NOMO-1 (cell line): ENCODE data around the gene KLHL29.

ENCODE experiments used
- DNase-seq, 2 experiments: peaks; one replicate each; lab custom pipeline; 2025; ENCODE audit not compliant: unreplicated experiment in 2 of 2; lab: John Stamatoyannopoulos, UW

Gene KLHL29

DNA sequence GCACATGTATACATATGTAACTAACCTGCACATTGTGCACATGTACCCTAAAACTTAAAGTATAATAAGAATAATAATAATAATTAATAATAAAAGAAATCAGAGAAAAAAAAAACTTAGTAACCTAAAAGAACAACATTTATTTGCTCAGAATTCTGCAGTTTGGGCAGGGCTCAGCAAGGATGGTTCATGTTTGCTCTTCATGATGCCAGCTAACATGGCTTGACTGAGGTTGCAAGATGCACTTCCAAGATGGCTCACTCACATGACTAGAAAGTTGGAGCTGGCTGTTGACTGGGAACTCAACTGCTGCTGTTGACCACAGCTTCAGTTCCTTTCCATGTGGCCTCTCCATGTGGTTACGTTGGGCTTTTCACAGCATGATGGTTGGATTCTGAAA lies 56.4 kb downstream of the KLHL29 start:
- DNase-seq = no peak

DNA sequence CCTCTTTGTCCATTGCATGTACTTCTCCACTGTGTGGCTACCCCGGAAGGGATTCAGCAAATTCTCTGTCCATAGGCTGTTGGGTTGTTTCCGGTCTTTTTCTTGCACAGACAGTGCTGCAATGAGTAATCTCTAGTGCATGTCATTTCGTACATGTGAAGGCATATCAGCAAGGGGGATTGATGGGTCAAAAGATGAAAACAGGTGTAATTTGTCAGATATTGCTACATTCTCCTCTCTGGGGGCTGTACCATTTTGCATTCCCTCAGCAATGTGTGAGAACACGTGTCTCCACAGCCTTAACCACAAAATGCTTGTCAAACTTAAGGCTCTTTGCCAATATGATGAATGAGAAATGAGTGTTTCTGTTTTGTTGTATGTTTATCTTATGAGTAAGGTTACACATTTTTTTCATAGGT lies 60.5 kb downstream of the KLHL29 start:
- DNase-seq = no peak

DNA sequence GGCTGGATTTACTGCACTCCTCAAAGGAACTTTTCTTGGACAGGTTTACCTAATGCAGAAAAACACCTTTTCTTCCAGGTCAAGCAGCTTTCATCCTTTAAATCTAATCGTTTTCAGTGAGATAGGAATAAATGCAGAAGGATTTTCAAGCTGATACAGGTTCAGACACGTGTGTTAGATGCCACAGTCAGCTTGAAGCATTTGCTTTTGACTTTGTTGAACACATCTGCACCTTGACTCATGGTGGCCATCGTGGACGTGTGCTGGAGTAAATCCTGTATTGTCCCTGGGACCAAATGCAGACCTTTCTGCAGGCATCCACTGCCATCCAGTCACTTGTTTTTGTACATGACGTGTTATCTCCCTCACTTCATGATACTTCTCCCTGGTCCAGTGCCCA lies 61.9 kb downstream of the KLHL29 start:
- no peak for DNase-seq

DNA sequence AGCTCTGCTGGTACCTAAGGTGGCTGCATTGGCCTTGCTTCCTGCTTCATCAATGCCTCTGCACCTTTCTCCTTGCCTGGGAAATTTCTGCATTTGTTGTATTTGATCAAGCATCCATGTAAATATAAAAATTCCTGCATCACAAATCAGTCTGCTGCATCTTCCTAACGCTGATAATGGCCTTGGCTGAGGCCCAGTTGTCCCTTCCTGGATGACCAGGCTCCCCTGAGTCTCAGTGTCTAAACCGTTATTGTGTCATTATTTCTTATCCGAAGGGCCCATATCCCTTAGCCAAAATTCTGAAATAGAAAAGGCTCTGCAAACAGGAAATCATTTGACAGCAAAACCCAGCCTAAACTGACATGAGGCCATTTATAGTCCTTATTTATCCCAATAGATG lies 62.4 kb downstream of the KLHL29 start:
- no peak for DNase-seq

DNA sequence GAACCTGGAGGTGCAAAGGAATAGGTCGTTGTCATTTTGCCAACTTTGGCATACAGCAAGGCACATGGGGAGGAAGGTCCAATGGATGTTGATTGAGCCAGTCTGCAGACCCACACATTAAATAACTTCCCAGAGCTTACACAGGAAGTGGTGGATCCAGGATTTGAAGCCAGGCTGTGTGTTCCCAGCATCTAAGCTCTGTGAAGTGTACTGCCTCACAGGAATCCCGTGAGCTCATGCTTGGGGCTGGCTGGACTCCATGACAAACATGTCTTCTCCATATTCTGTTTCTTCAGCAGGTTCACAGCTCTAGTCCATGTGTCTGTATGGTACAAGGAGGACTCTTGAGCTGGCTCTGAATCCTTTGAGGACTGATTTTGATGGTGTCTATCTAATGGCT lies 63.9 kb downstream of the KLHL29 start:
- no peak for DNase-seq

DNA sequence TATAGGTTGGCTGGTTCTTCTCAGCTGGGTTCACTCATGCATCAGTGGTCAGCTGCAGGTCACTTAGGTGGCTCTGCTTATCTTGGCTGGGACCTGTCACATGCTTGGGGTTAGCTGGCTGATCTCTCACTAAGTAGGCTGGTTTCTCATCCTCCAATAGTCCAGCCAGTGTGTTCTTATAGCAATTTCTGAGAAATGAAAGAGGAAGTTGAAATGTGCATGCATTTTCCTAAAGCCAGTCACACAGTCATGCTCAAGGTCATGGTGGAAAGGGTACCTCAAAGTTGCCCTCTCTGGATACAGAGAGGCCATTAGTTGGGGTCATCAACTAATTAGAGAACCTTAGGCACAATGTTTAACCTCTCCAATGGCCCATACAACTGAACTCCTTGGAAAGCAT lies 64.4 kb downstream of the KLHL29 start:
- peak; percentile 56 to 79 for DNase-seq

DNA sequence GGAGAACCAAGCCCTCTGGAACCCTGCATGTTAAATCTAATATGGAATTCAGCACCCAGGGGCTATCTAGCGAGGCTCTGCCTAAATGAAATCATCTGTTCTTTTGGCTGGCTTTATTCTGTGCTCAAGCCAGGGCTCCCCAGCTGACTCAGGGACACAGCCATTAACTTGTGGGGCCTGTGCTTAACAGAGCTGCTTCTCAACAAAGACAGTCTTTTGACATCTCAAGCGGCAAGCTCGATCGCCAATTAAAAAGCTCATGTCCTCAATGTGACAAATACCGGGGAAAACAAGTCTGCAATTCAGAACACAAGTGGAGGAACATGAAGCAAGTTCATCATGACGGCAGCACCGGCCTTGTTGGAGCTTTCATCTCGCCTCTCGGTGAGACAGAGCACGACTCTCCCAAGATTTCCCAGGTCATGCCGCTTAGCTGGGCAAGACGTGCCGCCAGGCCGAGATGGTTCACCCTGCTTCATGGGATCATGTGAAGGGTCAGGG lies 64.9 kb downstream of the KLHL29 start:
- no peak for DNase-seq

DNA sequence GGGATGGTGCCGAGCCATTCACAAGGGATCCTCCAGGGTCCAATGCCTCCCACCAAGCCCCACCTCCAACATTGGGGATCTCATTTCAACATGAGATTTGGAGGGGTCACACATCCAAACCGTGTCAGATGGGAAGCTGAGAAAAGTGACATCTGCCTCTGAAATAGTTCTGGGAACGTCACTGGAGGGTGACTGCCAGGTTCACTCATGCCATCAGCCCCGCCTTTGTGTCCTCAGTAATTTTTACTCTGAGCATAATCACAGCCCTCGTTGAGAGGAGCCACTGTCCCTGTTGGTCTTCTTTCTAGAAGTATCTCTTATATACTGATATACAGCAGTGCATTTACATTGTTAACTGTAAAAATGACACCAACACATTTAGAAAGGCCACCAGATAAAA lies 67.4 kb downstream of the KLHL29 start:
- no peak for DNase-seq

DNA sequence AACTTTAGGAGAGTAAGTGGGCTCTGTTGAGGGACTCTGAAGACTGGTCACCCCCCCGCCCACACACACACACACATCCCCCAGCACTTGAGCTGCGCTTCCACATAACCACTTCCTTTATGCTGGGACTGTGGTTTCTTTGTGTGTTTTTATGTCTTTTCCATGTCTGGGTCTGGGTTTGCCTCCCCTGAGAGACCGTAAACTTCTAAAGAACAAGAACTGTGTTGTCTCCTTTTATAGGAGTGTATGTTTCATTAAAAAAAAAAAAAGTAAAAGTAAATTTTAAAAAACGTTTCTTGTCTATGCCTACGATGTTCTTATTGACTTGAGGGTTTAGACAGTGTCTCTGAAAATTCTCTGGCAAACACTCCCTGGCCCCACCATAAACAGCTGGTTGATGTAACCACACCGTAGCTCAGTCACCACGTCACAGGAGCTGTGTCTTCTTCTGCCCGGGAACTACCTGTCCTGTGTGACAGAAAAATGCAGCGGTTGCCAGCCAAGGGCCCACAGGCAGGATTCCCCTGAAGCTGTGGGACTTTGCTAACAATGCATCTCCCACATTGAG lies 68.0 kb downstream of the KLHL29 start:
- DNase-seq = peak; percentile 31 to 43

DNA sequence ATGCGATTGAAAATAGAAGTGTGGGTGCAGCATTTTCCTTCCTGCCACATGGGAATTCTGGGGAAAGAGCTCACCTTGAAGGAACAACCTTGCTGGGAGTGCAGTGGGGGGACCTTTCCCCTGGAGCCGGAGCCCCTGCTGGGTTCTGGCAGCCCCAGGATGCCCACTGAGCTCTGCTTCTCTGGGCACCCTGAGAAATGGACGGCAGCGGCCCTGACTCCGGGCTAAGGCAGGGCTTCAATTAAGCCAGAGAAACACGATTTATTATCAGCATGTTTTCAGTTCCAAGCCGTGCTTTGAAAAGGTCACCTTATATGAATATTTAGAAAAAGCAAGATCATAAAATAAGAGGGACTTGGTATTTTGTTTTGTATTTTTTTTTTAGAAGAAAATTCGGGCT lies 68.5 kb downstream of the KLHL29 start:
- DNase-seq = no peak

DNA sequence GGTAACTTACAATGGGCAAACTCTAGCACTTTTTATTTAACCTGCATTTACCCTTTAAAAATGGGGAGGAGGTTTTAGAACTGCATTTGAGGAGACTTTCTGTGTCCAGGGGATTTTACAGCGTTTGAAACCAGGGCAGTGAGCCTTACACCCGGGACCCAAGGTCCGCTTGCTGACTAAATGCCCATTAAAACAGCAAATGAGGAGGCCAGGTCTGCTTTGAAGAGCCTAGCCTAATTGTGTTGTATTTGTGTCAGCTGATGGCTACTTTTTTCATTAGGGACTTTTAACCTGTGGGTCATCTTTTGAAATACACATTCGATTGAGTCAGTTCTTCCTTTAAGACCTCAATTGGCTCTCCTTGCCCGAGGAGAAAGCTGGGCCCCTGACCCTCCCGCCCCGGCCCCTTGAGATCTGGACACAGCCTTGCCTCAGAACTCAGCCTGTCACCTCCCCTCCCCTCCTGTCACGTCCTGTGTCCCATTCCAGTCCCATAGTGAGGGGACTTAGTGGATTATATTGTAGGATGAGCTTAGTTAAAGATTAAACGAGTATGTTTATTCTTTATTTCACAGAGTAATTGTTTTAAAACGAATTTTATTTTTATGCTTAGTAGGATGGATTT lies 69.0 kb downstream of the KLHL29 start:
- DNase-seq = no peak

DNA sequence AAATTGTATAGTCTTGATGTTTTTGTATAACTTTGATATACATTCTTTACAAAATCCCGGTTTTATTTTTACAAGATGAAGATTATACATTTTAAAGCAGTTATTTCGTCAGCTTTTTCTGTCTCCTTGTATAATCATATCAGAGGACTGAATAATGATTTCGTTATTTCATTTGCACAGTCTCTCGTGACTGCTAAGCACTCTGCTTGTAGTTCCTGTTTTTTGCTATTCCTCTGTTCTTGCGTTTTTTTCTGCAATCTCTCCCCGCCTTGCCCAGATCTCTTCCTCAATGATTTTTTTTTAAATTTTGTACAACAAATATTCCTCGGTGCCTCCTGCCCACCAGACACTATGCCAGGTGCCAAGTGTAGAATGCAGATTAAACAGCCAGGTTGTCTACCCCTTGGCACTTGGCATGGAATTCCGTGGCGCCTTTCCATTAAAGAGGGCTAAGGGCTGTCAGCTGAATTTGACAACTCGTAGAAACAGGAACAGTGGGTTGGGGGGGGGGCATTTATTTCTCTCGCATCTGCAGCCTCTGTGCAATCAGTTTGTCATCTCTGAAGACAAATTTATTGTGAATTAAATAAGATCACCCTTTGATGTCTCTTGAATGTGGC lies 69.6 kb downstream of the KLHL29 start:
- peak; percentile 58 to 72 for DNase-seq

DNA sequence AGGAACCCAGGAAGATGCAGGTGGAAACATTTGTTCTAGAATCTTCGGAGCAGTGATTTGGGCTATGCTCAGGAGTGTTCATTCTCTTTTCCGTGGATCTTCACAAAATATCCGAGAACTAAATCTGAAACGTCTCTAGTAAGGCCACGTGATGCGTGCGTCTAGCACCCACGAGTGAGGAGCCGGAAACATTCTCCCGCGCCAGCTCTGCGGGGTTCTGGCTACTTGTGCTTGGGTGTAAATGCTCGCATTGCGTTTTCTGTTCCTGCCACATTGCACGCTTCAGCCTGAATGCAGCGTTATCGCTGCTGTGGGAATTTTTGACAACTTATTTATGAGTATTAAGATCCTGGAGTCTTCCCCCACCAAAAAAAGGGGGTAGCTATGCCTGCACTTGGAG lies 71.4 kb downstream of the KLHL29 start:
- no peak for DNase-seq

DNA sequence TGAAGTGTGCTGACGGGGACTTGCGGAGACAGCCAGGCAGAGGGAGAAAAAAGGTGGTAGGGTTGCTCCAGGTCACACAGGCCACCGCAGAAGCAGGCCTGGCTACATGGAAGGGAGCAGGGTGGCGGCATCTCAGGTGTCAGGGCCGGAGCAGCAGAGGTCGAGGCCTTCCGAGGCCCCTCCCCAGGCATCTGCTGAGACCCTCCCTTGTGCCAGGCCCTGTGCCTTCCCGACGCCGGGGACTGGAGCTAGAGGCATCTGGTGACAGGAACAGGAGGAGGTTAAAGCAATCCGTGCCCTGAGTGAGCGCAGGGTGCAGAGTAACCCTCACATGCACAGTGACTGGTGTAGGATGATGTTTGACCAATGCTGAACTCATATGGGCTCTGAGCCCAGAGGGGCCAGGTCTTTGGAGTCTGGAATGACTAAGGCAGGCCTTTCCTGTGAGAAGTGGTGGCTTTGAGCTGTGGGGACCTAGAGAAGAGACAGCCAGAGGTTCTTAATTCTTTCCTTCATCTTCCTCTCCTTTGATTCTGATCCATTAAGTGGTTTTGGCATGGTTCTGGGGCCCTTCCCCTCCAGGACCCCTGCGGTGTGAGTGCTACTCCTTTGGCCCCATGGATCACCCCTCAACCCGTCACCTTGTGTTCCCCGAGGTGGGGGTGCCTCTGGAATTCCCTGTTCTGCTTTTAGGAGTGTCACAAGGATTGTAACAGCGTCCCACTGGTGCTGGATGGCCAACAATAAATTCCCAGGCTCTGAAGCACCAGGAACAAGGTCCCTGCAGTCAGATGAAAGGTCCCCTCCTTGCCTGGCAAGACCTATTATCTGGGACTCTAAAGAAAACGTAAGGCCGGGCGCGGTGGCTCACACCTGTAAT lies 72.1 kb downstream of the KLHL29 start:
- DNase-seq = no peak

DNA sequence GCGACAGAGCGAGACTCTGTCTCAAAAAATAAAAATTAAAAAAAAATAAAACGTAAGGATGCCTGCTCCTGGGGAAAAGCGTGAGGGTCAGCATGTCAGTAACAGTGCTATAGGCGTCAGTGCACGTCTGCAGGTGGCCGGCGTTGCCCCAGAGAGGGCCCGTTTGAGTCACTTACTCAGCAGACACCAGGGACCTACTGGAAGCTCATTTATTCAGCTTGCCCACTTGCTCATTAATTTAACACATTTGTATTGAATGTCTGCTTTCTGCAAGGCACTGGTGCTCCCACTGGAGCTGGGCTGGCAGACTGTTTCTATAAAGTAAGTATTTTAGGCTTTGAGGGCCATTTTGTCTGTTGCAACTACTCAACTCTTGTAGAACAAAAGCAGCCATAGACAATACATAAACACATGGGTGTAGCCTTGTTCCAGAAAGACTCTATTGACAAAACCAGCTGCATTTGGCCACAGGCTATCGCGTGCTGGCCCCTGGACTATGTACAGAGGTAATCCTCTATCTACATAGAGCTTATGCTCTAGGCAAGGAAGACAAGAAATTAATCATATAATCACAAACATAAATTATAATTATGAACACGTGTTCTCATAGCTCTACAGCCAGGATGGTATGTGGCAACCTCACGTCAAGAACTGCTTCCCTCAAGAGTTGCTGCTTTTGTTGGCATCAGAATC lies 73.2 kb downstream of the KLHL29 start:
- no peak for DNase-seq

DNA sequence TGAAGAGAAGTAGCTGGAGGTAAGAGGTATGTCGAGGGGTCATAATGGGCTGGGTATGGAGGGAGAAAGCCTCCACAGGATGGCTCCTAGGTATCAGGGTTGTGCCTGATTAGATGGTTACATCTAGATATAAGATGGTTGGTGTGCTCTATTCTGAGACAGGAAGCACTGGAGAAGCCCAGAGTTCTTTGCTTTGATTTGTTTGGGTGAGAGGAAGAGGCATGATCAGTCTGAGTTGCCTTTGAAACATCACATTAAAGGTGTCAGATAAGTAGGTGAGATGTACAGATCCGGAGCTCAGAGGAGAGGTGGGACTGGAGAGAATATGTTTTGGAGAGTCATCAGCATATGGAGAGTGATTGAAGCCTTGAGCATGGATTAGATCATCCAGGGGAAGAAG lies 74.1 kb downstream of the KLHL29 start:
- no peak for DNase-seq

DNA sequence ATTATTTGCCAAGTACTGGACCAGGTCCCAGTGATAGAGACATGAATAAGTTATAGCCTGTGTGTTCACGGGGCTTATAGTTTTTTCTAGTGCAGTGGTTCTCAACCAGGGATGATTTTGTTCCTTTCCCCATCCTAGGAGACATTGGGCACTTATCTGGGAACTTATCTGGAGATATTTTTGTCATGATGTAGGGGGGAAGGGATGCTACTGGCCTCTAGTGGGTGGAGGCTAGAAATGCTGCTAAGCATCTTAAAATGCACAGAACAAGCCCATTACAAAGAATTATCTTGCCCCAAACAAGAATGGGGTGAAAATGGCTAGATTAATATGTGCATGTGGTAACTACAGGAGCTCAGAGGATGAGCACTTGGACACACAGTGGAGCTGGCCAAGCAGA lies 75.2 kb downstream of the KLHL29 start:
- DNase-seq = no peak

DNA sequence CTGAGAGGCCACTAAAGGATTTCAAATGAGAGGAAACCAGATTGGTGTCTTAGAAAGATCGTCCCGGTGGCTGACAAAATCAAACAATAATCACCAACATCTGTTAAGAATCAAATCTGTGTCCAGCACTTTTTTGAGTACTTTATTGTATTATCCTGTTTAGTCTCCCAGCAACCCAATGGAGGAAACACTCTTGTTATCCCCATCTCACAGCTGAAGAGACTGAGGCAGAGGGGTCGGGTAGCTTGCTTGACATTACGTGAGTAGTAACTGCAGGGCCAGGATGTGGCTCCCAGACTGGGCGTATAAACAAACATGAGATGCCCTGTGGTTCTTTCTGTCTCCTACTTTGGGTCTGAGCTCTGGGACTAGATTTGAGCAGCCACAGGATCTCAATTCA lies 76.0 kb downstream of the KLHL29 start:
- DNase-seq = no peak

DNA sequence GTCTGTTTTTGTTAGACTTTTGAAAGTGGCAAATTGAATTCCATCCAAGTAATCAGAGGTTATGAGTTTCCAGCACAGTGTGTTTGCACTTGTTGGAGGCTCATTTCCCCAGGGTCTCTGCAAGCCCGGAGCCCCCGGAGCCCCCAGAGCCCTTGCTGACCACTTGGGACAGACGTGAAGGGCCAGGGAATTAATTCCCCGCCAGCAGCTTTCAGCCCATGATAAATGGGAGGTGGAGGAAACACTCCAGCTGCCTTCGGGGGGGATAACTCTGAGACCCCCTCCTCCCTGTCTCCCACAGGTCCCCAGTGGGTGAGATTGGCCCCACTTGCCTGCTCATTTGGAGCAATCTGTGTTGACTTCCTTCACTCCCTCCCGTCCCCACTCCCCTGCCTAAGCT lies 79.2 kb downstream of the KLHL29 start:
- no peak for DNase-seq

DNA sequence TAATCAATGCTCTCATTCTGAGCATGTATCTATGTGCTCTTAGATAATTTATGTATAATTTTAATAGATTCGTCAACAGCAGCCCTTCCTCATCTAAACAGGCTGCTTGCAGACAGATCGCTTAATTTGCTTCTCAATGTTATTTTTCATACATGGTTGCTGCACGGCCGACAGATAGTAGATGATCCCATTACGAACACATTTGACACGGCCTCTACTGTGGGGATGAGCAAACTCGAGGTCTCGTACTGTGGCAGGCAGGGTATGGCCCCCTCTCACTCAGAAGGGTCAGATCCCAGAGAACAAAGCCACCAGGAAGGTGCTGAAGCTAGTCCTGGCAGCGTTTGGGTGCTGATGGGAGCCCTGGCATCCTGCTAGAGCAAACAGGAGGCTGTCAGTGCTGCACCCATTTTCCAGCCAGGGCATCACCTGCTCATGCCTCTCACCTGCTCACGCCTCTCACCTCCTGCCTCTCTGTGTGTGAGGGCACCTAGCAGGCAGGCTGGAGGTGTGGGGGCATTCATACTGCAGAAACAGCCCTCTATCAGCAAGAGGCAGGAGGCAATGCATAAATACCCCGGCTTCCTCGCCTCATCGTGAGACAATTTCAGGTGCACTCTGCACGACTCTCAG lies 80.0 kb downstream of the KLHL29 start:
- no peak for DNase-seq
